Activated naive CD8-positive, alpha-beta T cell treated with anti-CD3 and anti-CD28 coated beads for 36 hours (primary cell): ENCODE results near the gene SPAG9. TPM values are rescaled to one million over a fixed set of nuclear protein-coding genes. Genes with fewer than 3 reads are reported as not detected.

Experiments used
- DNase-seq: peaks from one replicate; pipeline ENCODE4 v3.0.0; 2021
- H3K27ac Mint-ChIP-seq: one replicate; pipeline ENCODE4 v1.8.0; 2022; ENCODE audit warnings: mild to moderate bottlenecking, moderate library complexity, mixed read lengths
- H3K27me3 Mint-ChIP-seq: one replicate; pipeline ENCODE4 v1.8.0; 2022; ENCODE audit warnings: mild to moderate bottlenecking, mixed read lengths
- H3K36me3 Mint-ChIP-seq: one replicate; pipeline ENCODE4 v1.8.0; 2021; ENCODE audit warnings: mild to moderate bottlenecking, mixed read lengths
- H3K4me1 Mint-ChIP-seq: one replicate; pipeline ENCODE4 v1.8.0; 2021; ENCODE audit warnings: mixed read lengths
- H3K4me3 Mint-ChIP-seq: one replicate; pipeline ENCODE4 v1.8.0; 2022; ENCODE audit warnings: mild to moderate bottlenecking, moderate library complexity, mixed read lengths
- H3K9me3 Mint-ChIP-seq: one replicate; pipeline ENCODE4 v1.8.0; 2022; ENCODE audit warnings: mixed read lengths
- total RNA-seq, 2 experiments: library from RNA; stranded (reverse); gene quantifications; one replicate each; pipeline ENCODE4 v1.2.3, GENCODE V29; 2021

SPAG9 gene
- total RNA-seq, 2 experiments from 2014 or later = 27.4 to 30.2 TPM

DNA sequence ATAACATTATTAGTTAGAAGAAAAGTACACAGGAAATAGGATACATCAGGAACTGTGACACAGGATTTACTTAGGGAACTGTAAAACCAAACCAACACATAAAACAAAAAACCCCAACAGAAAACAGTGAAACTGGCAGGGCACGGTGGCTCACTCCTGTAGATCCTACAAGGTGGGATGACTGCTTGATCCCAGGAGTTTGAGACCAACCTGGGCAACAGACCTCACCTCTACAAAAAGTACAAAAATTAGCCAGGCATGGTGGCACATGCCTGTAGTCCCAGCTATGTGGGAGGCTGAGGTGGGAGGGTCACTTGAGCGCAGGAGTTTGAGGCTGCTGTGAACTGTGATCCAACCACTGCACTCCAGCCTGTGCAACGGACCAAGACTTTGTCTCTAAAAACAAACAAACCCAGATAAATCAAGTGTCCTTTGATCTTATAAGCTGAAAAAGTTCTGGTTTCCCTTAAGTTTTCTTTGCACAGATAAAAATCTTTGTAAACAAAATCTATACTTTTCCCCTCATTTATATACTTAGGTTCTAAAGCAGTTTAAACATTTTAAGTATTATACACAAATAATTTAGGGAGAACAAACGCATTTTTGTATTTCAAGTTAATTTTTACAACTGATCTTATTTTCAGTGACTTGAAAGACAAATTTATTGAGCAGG lies 143.0 kb downstream of the SPAG9 start:
- Mint-ChIP-seq H3K9me3 (no peaks in the 10 kb centered on the region), H3K36me3 (peaks cover 18% of the 10 kb centered on the region)
- no peak for DNase-seq

DNA sequence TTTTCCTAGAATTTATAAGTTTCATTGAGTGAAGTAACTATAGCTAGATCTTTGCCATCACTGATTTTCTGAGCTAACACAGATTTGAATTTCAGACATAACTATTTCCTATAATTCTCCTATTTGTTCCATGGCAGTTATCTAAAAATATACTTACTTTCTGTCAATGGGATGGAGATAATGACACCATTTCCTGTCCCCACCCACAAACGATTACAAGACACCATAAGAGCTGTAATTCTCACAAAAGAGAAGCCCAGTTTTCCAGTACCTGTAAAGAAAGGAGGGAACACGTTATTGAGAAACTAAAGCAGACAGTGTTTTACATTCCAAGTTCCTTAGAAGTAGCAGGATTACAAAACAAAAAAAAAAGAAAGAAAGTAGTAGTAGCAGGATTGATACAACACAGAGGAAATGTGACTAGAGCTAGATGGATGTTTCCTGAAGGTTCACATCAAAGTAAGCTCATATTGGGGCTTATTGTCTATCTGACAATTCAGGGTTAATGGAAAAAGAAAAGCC lies 143.7 kb downstream of the SPAG9 start:
- Mint-ChIP-seq H3K4me3 (no peak overlapping the region), H3K27me3 (no peaks in the 10 kb centered on the region), H3K36me3 (peaks cover 18% of the 10 kb centered on the region), H3K4me1 (peaks cover 10% of the 10 kb centered on the region), H3K27ac (peak overlapping the region; percentile 88), H3K9me3 (no peaks in the 10 kb centered on the region)
- no peak for DNase-seq

More for the DNA sequence above, 143.0 kb downstream of the SPAG9 start:
- H3K27ac Mint-ChIP-seq = peak overlapping the region; percentile 88
- H3K4me3 Mint-ChIP-seq = no peak overlapping the region
- H3K27me3 Mint-ChIP-seq = no peaks in the 10 kb centered on the region
- H3K4me1 Mint-ChIP-seq = peaks cover 10% of the 10 kb centered on the region

DNA sequence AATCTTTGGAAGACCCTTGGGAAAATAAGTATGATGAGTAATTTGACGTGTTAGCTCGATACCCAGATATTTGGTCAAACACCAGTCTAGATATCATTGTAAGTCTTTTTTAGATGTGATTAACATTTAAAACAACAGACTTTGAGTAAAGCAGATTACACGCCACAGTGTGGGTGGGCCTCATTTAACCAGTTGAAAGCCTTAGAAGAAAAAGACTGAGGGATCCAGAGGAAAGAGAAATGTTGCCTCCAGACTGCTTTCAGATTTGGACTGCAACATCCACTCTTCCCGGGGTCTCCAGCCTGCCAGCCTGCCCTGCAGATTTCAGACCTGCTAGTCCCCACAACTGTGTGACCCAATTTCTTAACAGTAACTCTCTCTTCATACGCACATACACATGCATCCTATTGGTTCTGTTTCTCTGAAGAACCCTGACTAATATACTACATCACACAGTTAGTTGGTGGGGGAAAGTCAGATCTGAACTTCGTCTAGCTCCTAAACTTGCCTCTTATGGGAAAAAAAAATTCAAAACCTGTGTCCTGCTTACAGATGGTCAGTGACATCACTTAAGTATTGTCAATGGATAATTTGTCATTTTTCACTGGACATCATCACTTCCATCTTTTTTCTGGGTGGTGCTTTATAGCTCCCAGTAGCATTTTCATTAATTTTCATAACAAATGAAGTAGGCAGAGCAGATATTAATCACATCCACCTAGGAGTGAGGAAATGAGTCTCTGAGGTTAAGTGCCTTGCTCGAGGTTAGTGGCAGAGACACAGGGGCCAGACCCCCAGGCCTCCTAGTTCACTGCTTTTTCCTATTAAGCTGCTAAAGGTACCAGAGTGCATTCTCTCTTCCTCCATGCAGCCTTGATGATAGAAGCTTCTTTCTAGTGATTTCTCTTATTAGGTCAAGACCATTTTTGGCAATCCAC lies 146.8 kb downstream of the SPAG9 start:
- Mint-ChIP-seq H3K4me3 (no peak overlapping the region), H3K9me3 (no peaks in the 10 kb centered on the region), H3K36me3 (peaks cover 14% of the 10 kb centered on the region), H3K4me1 (peaks cover 10% of the 10 kb centered on the region), H3K27me3 (no peaks in the 10 kb centered on the region), H3K27ac (no peak overlapping the region)
- no peak for DNase-seq

GRCh38 chr17:50972577-50972976 lies 148.1 kb downstream of the SPAG9 start:
- no peak for DNase-seq
- peaks cover 13% of the 10 kb centered on the region for H3K36me3 Mint-ChIP-seq
- H3K27me3 Mint-ChIP-seq = no peaks in the 10 kb centered on the region
- H3K9me3 Mint-ChIP-seq = no peaks in the 10 kb centered on the region
- H3K4me1 Mint-ChIP-seq = peaks cover 9% of the 10 kb centered on the region
- no peak overlapping the region for H3K27ac Mint-ChIP-seq
- H3K4me3 Mint-ChIP-seq = no peak overlapping the region

DNA sequence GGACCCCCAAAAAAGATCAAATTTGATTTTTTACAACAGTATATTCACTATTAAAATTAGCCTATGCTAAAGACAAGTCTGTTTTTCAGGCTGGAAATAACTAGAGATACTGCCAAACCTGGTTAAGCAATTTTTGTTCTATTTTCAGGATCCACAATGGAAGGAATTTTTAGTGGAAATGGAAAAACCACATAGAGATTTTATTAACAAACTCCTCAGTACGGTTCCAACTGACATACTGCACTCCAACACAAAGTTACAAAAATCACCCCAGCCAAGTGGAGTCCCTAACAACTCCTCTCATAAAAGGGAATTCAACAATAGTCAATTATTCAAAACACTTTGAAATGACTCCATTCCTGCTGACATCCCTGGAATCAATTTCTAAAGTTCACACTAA lies 152.9 kb downstream of the SPAG9 start:
- Mint-ChIP-seq H3K4me3 (no peak overlapping the region), H3K27me3 (no peaks in the 10 kb centered on the region), H3K4me1 (peaks cover 2% of the 10 kb centered on the region), H3K27ac (no peak overlapping the region), H3K36me3 (peaks cover 6% of the 10 kb centered on the region), H3K9me3 (no peaks in the 10 kb centered on the region)
- DNase-seq = no peak

- H3K27me3 Mint-ChIP-seq = no peaks in the 10 kb centered on the region
- no peaks in the 10 kb centered on the region for H3K9me3 Mint-ChIP-seq
- H3K27ac Mint-ChIP-seq = peak overlapping the region; percentile 8
These were observed 154.5 kb downstream of the SPAG9 start for GRCh38 chr17:50966163-50966666.

DNA sequence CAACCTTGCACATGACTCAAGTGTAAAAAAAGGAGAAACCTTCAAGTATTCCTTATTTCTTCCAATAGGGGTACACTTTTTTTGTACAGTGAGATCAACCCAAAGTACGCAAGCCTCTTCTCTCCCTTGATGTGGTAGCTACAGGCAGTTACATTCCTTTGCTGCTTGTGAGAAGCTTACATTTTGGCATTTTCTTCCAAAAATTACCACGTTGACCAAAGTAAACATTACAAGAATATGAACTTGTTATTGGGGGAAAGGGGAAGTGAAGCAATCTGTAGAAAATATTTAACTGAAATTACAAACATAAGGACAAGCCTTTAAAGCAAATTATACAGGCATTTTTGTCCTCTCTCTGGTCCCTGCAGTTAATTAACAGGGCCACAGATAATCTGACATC lies 157.5 kb downstream of the SPAG9 start:
- no peak for DNase-seq
- peaks cover 4% of the 10 kb centered on the region for H3K4me1 Mint-ChIP-seq
- no peak overlapping the region for H3K27ac Mint-ChIP-seq
- H3K4me3 Mint-ChIP-seq = no peak overlapping the region
- no peaks in the 10 kb centered on the region for H3K27me3 Mint-ChIP-seq
- no peaks in the 10 kb centered on the region for H3K9me3 Mint-ChIP-seq
- peaks cover 6% of the 10 kb centered on the region for H3K36me3 Mint-ChIP-seq

More at GRCh38 chr17:50966163-50966666, 154.5 kb downstream of the SPAG9 start:
- H3K36me3 Mint-ChIP-seq = peaks cover 6% of the 10 kb centered on the region
- no peak for DNase-seq
- H3K4me3 Mint-ChIP-seq = no peak overlapping the region
- peaks cover 2% of the 10 kb centered on the region for H3K4me1 Mint-ChIP-seq

GRCh38 chr17:50961282-50962220 lies 159.1 kb downstream of the SPAG9 start:
- no peak overlapping the region for H3K4me3 Mint-ChIP-seq
- no peaks in the 10 kb centered on the region for H3K9me3 Mint-ChIP-seq
- H3K27ac Mint-ChIP-seq = no peak overlapping the region
- H3K4me1 Mint-ChIP-seq = peaks cover 5% of the 10 kb centered on the region
- peaks cover 6% of the 10 kb centered on the region for H3K36me3 Mint-ChIP-seq
- no peak for DNase-seq
- H3K27me3 Mint-ChIP-seq = no peaks in the 10 kb centered on the region

DNA sequence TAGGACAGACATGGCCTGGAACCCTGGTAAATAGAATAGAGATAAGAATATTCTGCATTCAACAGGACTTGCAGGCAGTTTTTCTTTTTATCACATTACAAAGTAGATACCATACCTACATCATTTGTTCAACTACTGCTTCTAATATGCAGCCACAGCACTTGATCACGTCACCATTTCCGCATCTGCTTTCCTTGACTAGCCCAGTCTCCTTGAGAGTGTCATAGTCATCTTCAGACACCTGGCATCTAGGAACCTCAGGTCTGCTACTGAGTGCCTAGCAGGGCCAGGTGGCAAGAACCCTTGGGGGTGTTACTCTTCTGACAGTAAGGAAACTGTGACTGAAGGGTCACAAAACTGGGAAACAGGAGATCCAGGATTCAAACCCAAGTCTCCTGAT lies 161.3 kb downstream of the SPAG9 start:
- H3K4me1 Mint-ChIP-seq = peaks cover 3% of the 10 kb centered on the region
- H3K27me3 Mint-ChIP-seq = no peaks in the 10 kb centered on the region
- peaks cover 3% of the 10 kb centered on the region for H3K36me3 Mint-ChIP-seq
- no peaks in the 10 kb centered on the region for H3K9me3 Mint-ChIP-seq
- no peak overlapping the region for H3K27ac Mint-ChIP-seq
- no peak for DNase-seq
- no peak overlapping the region for H3K4me3 Mint-ChIP-seq

GRCh38 chr17:50957600-50958575 lies 162.8 kb downstream of the SPAG9 start:
- no peak for DNase-seq
- peaks cover 3% of the 10 kb centered on the region for H3K4me1 Mint-ChIP-seq
- H3K27ac Mint-ChIP-seq = no peak overlapping the region
- no peaks in the 10 kb centered on the region for H3K27me3 Mint-ChIP-seq
- H3K4me3 Mint-ChIP-seq = no peak overlapping the region
- peaks cover 3% of the 10 kb centered on the region for H3K36me3 Mint-ChIP-seq
- no peaks in the 10 kb centered on the region for H3K9me3 Mint-ChIP-seq

DNA sequence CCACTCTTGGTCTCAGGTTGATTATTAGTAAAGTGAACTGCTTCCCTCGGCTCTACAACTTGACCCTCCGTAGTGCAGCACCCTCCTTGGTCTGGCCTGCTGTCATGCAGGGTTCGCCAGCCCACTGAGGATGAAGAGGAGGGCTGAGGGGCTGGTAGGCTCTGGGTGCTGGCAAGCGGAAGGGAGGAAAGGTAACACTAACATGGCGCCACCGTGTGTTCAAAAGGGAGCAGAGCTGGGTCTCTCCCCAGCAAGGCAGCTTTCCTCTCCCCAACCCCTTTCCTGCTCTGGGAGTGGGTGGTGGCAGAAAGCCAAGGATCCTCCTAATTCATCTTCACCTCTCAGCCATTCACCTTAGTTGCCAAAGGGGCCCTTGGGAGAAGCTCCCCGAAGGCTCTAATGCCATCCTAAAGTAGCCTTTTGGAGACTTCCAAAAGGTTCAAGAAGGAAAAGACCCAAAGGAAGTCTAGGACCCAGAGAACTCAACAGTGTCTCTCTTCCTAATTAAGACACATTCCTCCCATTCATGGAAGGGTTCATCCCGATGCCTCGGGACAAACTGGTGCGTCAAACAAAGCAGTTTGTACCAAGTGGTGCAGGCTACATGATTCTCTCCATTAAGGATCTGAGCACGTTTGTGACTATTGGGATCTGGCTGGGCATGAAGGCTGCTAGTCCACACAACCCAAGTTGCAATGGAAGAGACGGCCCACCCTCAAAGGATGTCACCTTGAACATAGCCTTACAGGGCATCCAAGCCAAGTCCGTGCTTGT lies 163.7 kb downstream of the SPAG9 start:
- Mint-ChIP-seq H3K9me3 (no peaks in the 10 kb centered on the region), H3K36me3 (peaks cover 3% of the 10 kb centered on the region), H3K27me3 (no peaks in the 10 kb centered on the region), H3K4me1 (peaks cover 3% of the 10 kb centered on the region), H3K4me3 (no peak overlapping the region), H3K27ac (no peak overlapping the region)
- peak; percentile 60 for DNase-seq

- Mint-ChIP-seq H3K4me3 (no peak overlapping the region), H3K27ac (no peak overlapping the region), H3K36me3 (peaks cover 3% of the 10 kb centered on the region), H3K27me3 (no peaks in the 10 kb centered on the region), H3K4me1 (peaks cover 3% of the 10 kb centered on the region), H3K9me3 (no peaks in the 10 kb centered on the region)
- no peak for DNase-seq
These were observed 164.3 kb downstream of the SPAG9 start for GRCh38 chr17:50956409-50956749.

- H3K9me3 Mint-ChIP-seq = no peaks in the 10 kb centered on the region
- H3K36me3 Mint-ChIP-seq = peaks cover 3% of the 10 kb centered on the region
- no peak for DNase-seq
- peaks cover 5% of the 10 kb centered on the region for H3K4me1 Mint-ChIP-seq
- H3K4me3 Mint-ChIP-seq = no peak overlapping the region
- no peak overlapping the region for H3K27ac Mint-ChIP-seq
- H3K27me3 Mint-ChIP-seq = no peaks in the 10 kb centered on the region
These were observed 165.0 kb downstream of the SPAG9 start for GRCh38 chr17:50955667-50956120.
